ENCODE data around the gene DEFB132. TPM values are rescaled to one million over a fixed set of nuclear protein-coding genes. Genes with fewer than 3 reads are reported as not detected.
A peak's percentile ranks its signal among the peaks of the same experiment; 100 is the strongest.

Gene DEFB132
- total RNA-seq, 1 donor from 2014 or later: not detected

DNA sequence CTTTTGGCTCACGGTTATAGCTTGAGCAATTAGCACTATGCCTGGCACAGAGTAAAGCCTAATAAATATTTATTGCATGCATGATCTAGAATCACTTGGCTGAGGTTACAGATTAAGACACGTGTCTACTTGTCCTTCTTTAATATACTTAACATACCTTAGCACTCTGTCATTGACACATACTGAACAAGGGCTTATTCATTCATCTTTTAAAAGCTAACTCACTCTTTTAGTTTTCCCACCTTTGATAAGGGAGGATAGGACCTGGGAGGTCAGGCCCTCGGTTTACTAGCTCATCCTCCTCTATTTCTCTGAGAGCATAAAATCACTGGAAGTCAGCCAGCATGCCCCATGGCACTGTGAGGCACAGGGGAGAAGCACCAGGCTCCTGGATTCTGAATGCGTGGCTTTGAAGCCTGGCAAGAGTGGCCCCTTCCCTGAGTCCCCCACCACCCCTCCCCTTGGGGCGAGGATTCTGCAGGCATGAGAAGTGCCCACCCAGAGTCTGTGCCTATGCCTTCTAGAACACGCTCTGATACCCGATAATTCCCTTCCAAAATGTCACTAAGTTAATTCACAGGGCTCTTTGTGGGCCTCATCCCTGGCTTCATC, 51.0 kb downstream of the DEFB132 start:
- no peak overlapping the region for H3K4me3 ChIP-seq (ENCODE audit: low read length in 3 of 3)
- no peaks in the 10 kb centered on the region for H3K9me3 ChIP-seq (ENCODE audit: control insufficient read depth in 3 of 3, low read length in 3 of 3)
- H3K4me1 ChIP-seq (ENCODE audit: control insufficient read depth in 3 of 3, insufficient read depth in 3 of 3, low read length in 3 of 3): peaks cover 4 to 8% (median 7%) of the 10 kb centered on the region in 3 donors
- no peak overlapping the region for H3K27ac ChIP-seq (ENCODE audit: low read depth, low read length)
- H3K27me3 ChIP-seq (ENCODE audit: control insufficient read depth in 3 of 3, insufficient read depth in 3 of 3, low read length in 3 of 3): no peaks in the 10 kb centered on the region
- H3K9ac ChIP-seq (ENCODE audit: low read depth in 1 of 3, low read length in 3 of 3): no peak overlapping the region
- H3K36me3 ChIP-seq (ENCODE audit: control insufficient read depth in 3 of 3, insufficient read depth in 3 of 3, low read length in 3 of 3): no peaks in the 10 kb centered on the region

DNA sequence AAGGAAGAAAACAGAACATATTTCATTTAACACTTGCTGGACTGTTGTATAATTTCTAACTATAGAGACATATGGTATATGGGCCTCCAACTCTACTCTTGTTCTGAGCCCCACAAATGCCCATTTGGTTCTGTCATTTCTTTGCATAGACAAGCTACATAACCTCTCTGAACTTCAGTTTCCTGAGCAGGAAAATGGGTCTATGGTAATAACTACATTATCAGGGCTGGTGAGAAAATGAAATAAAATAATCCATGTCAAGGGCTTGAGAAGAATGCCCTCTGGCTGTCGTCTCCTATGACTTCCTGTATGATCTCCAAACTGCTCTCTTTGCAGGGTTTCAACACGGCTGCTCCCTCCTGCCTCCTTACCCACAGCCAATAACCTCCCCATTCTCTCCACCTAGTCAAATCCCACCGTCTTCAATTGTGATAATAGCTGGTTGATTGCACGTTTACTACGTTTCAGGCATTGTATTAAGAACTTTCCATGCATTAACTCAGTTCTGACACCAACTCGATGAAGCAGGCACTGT, 51.8 kb downstream of the DEFB132 start:
- peak overlapping the region in 2 of 3 donors; percentile 57 to 77 for H3K4me3 ChIP-seq (ENCODE audit: low read length in 3 of 3)
- H3K9ac ChIP-seq (ENCODE audit: low read depth in 1 of 3, low read length in 3 of 3): peak overlapping the region in 2 of 3 donors; percentile 15 to 64
- H3K27me3 ChIP-seq (ENCODE audit: control insufficient read depth in 3 of 3, insufficient read depth in 3 of 3, low read length in 3 of 3): no peaks in the 10 kb centered on the region
- no peaks in the 10 kb centered on the region for H3K9me3 ChIP-seq (ENCODE audit: control insufficient read depth in 3 of 3, low read length in 3 of 3)
- peak overlapping the region; percentile 77 for H3K27ac ChIP-seq (ENCODE audit: low read depth, low read length)
- H3K4me1 ChIP-seq (ENCODE audit: control insufficient read depth in 3 of 3, insufficient read depth in 3 of 3, low read length in 3 of 3): peaks cover 4 to 8% (median 7%) of the 10 kb centered on the region in 3 donors
- H3K36me3 ChIP-seq (ENCODE audit: control insufficient read depth in 3 of 3, insufficient read depth in 3 of 3, low read length in 3 of 3): no peaks in the 10 kb centered on the region

GRCh38 chr20:309841-310644, 52.5 kb downstream of the DEFB132 start:
- peaks cover 4 to 8% (median 7%) of the 10 kb centered on the region in 3 donors for H3K4me1 ChIP-seq (ENCODE audit: control insufficient read depth in 3 of 3, insufficient read depth in 3 of 3, low read length in 3 of 3)
- H3K9ac ChIP-seq (ENCODE audit: low read depth in 1 of 3, low read length in 3 of 3): peak overlapping the region; percentile 15 to 64 (median 45)
- no peaks in the 10 kb centered on the region for H3K27me3 ChIP-seq (ENCODE audit: control insufficient read depth in 3 of 3, insufficient read depth in 3 of 3, low read length in 3 of 3)
- peak overlapping the region; percentile 57 to 77 (median 63) for H3K4me3 ChIP-seq (ENCODE audit: low read length in 3 of 3)
- peak overlapping the region; percentile 77 for H3K27ac ChIP-seq (ENCODE audit: low read depth, low read length)
- H3K9me3 ChIP-seq (ENCODE audit: control insufficient read depth in 3 of 3, low read length in 3 of 3): no peaks in the 10 kb centered on the region
- H3K36me3 ChIP-seq (ENCODE audit: control insufficient read depth in 3 of 3, insufficient read depth in 3 of 3, low read length in 3 of 3): no peaks in the 10 kb centered on the region

DNA sequence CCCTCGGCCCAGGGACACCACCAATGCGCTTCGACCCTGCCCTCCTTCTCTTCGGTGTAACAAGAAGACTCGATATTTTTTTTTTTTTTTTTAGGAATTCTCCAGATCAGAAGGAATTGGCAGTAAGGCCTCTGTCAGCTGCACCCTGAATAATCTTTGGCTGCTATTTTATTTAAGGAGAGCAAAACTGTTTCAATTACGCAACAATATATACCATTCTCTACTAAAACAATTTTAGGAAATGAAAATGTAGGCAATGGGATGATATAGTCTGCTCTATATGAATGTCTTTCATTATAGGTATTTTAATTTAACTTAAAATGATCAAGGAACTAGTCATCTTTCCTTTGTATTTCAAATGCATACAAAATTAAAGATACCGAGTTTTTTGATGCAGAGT, 53.1 kb downstream of the DEFB132 start:
- no peak overlapping the region for H3K9ac ChIP-seq (ENCODE audit: low read depth in 1 of 3, low read length in 3 of 3)
- no peaks in the 10 kb centered on the region for H3K9me3 ChIP-seq (ENCODE audit: control insufficient read depth in 3 of 3, low read length in 3 of 3)
- H3K4me3 ChIP-seq (ENCODE audit: low read length in 3 of 3): peak overlapping the region; percentile 24 to 77 (median 57)
- H3K27me3 ChIP-seq (ENCODE audit: control insufficient read depth in 3 of 3, insufficient read depth in 3 of 3, low read length in 3 of 3): no peaks in the 10 kb centered on the region
- H3K4me1 ChIP-seq (ENCODE audit: control insufficient read depth in 3 of 3, insufficient read depth in 3 of 3, low read length in 3 of 3): peaks cover 4 to 8% (median 7%) of the 10 kb centered on the region in 3 donors
- H3K27ac ChIP-seq (ENCODE audit: low read depth, low read length): no peak overlapping the region
- H3K36me3 ChIP-seq (ENCODE audit: control insufficient read depth in 3 of 3, insufficient read depth in 3 of 3, low read length in 3 of 3): no peaks in the 10 kb centered on the region

Other genes starting within 250 kb of the DEFB132 start
- gene DEFB125, start 170.1 kb upstream of the DEFB132 start, total RNA-seq: not detected
- not detected for gene DEFB126, start 115.1 kb upstream of the DEFB132 start, total RNA-seq
- gene DEFB127, start 100.3 kb upstream of the DEFB132 start, total RNA-seq: not detected
- not detected for gene DEFB128, start 68.0 kb upstream of the DEFB132 start, total RNA-seq
- not detected for gene DEFB129, start 30.5 kb upstream of the DEFB132 start, total RNA-seq
- 1.0 TPM for gene C20orf96, start 33.0 kb downstream of the DEFB132 start, total RNA-seq
- gene ZCCHC3, start 39.8 kb downstream of the DEFB132 start, total RNA-seq: 39.1 TPM
- 3.7 TPM for gene SOX12, start 67.8 kb downstream of the DEFB132 start, total RNA-seq
- 14.6 TPM for gene NRSN2, start 89.4 kb downstream of the DEFB132 start, total RNA-seq
- 7.3 TPM for gene TRIB3, start 123.0 kb downstream of the DEFB132 start, total RNA-seq
- gene RBCK1, start 150.6 kb downstream of the DEFB132 start, total RNA-seq: 29.2 TPM
- gene TBC1D20, start 204.8 kb downstream of the DEFB132 start, total RNA-seq: 14.1 TPM